ENCODE measurements around the gene GSPT1.

- peak; percentile 8 for TF ChIP-seq CTCF (IDR thresholded peaks at IDR 0.05; ENCODE audit: borderline replicate concordance, extremely low read depth, low read length, poor library complexity, severe bottlenecking)
- no peak for TF ChIP-seq EZH2 (IDR thresholded peaks at IDR 0.05; ENCODE audit: borderline replicate concordance, low read depth, low read length, severe bottlenecking)
Measured at GRCh38 chr16:11915644-11916523, at the start of gene GSPT1.

Measured in DND-41 (cell line).